T-cell (primary cell): Measurements from ENCODE around the gene AMZ2. TPM values are rescaled to one million over a fixed set of nuclear protein-coding genes. Genes with fewer than 3 reads are reported as not detected.

Experiments used
- ATAC-seq, 4 experiments: fragments of 200-7000 bp in 3 of 4; fragments of 150-1000 bp in 1 of 4; cut with Tn5 transposase; replicated peaks in 1 of 4; 1 replicate in 3 of 4; 2 replicates in 1 of 4; pipeline ENCODE4 v1.10.0; 2021; ENCODE audit warnings: moderate library complexity in 3 of 4, mild to moderate bottlenecking in 2 of 4, moderate number of reproducible peaks in 1 of 4
- CTCF ChIA-PET, 2 donors: fragments of 300-600 bp; sonication (Branson Sonifier 250); formaldehyde crosslinking; loops; one replicate each; lab custom pipeline; 2022; ENCODE audit warnings: antibody characterized with exemption in 2 of 2; lab: Charles Lee
- POLR2A ChIA-PET, 2 donors: fragments of 300-600 bp; sonication (Branson Sonifier 250); formaldehyde crosslinking; loops; one replicate each; lab custom pipeline; 2022; ENCODE audit warnings: antibody characterized with exemption in 2 of 2; lab: Charles Lee
- DNase-seq, 35 experiments: peaks; one replicate each; pipeline versions ENCODE4 v3.0.0 to v3.0.0-alpha.2; 2013 to 2023
- H3K27ac ChIP-seq: one replicate; pipeline ENCODE4 v1.5.1; 2013; ENCODE audit warnings: low read length
- H3K27me3 ChIP-seq, 2 experiments: replicated peaks in 1 of 2; 1 replicate in 1 of 2; 2 replicates in 1 of 2; pipeline versions ENCODE4 v1.6.1 to v1.7.0; 2013; ENCODE audit warnings: low read length in 1 of 2, mixed read lengths in 1 of 2; ENCODE audit not compliant: control insufficient read depth in 2 of 2, insufficient read depth in 2 of 2; ENCODE audit errors: extremely low read depth in 1 of 2
- H3K36me3 ChIP-seq, 2 donors: 1 replicate in 1 of 2; 2 replicates in 1 of 2; pipeline versions ENCODE4 v1.6.1 to v1.7.0; 2013; ENCODE audit warnings: low read length in 1 of 2; ENCODE audit not compliant: control insufficient read depth in 2 of 2, insufficient read depth in 1 of 2; ENCODE audit errors: extremely low read depth in 1 of 2
- H3K4me1 ChIP-seq, 2 experiments: 1 replicate in 1 of 2; 2 replicates in 1 of 2; pipeline versions ENCODE4 v1.6.1 to v1.7.0; 2013; ENCODE audit warnings: low read length in 2 of 2, mixed read lengths in 1 of 2; ENCODE audit not compliant: insufficient read depth in 2 of 2, control insufficient read depth in 1 of 2; ENCODE audit errors: extremely low read depth in 1 of 2
- H3K4me3 ChIP-seq, 2 donors: 1 replicate in 1 of 2; 2 replicates in 1 of 2; pipeline versions ENCODE4 v1.5.1 to v1.7.0; 2013; ENCODE audit warnings: mild to moderate bottlenecking in 2 of 2, low read length in 1 of 2, moderate library complexity in 1 of 2; ENCODE audit not compliant: control insufficient read depth in 1 of 2; ENCODE audit errors: extremely low read depth in 1 of 2
- H3K9me3 ChIP-seq: 2 replicates; pipeline ENCODE4 v1.7.0; 2013
- H3K27ac Mint-ChIP-seq, 2 donors: one replicate each; pipeline ENCODE4 v1.8.0; 2020 to 2021; ENCODE audit warnings: mild to moderate bottlenecking in 2 of 2, mixed read lengths in 2 of 2
- H3K27me3 Mint-ChIP-seq, 2 donors: one replicate each; pipeline ENCODE4 v1.8.0; 2021 to 2022; ENCODE audit warnings: mixed read lengths in 2 of 2
- H3K36me3 Mint-ChIP-seq: one replicate; pipeline ENCODE4 v1.8.0; 2021; ENCODE audit warnings: mixed read lengths
- H3K4me1 Mint-ChIP-seq, 3 donors: one replicate each; pipeline ENCODE4 v1.8.0; 2020 to 2022; ENCODE audit warnings: mixed read lengths in 3 of 3, mild to moderate bottlenecking in 1 of 3
- H3K4me3 Mint-ChIP-seq, 3 donors: one replicate each; pipeline ENCODE4 v1.8.0; 2020 to 2022; ENCODE audit warnings: mild to moderate bottlenecking in 3 of 3, mixed read lengths in 3 of 3, moderate library complexity in 3 of 3
- H3K9me3 Mint-ChIP-seq, 3 donors: one replicate each; pipeline ENCODE4 v1.8.0; 2020 to 2022; ENCODE audit warnings: mixed read lengths in 3 of 3
- WGBS: methylation state at CpG from one replicate; pipeline ENCODE4 v1.1.5; 2013; ENCODE audit warnings: missing lambda C conversion rate; ENCODE audit not compliant: insufficient coverage; 5-methylcytosine and 5-hydroxymethylcytosine counted together
- total RNA-seq, 35 experiments: library from RNA in 6 of 35; stranded (reverse) in 6 of 35; fragments of 120-200 nt in 1 of 35; gene quantifications; one replicate each; pipeline versions ENCODE4 v1.2.1 to v1.2.4 and lab custom pipeline; 2013 to 2026

AMZ2 gene
- total RNA-seq, 5 donors from 2014 or later (not counting 1 experiment from before 2014, with no cell fraction given), result 50.9 to 81.8 (median 60.5) TPM

GRCh38 chr17:68304706-68305105 is 56.9 kb downstream of the AMZ2 start:
- Mint-ChIP-seq H3K27ac (no peak overlapping the region), H3K9me3 (no peaks in the 10 kb centered on the region), H3K36me3 (peaks cover 14% of the 10 kb centered on the region), H3K4me1 (peaks cover 32 to 40% (median 33%) of the 10 kb centered on the region in 3 donors), H3K27me3 (no peaks in the 10 kb centered on the region), H3K4me3 (no peak overlapping the region)
- peaks cover 0 to 2% of the 10 kb centered on the region in 2 donors for H3K36me3 ChIP-seq
- H3K4me3 ChIP-seq, result no peak overlapping the region
- peaks cover 2 to 11% of the 10 kb centered on the region in 2 experiments for H3K4me1 ChIP-seq
- POLR2A ChIA-PET, result no interaction called here
- H3K27me3 ChIP-seq, result no peaks in the 10 kb centered on the region
- WGBS, result 100% methylated on average over 3 of the region's 6 CpGs
- CTCF ChIA-PET, result no interaction called here
- ATAC-seq, result no peak
- no peak overlapping the region for H3K27ac ChIP-seq
- no peak for DNase-seq
- H3K9me3 ChIP-seq, result no peaks in the 10 kb centered on the region

DNA sequence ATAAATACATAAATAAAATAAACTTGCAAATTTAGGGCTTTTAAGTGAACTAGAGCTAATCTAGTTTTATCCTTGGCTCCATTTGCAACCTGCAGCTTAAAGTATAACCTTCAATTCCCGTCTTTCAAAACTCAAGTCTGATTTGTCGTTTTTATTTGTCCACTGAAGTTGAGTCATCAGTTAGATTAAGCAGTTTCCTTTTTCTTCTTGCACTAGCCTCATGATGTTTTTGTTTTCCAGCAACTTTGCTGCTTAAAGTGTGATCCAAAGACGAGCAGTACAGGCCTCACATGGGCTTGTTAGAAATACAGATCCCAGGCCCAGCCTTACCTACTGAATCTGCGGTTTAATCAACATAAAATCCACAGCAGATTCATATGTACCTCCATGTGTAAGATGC is 57.3 kb downstream of the AMZ2 start:
- ATAC-seq (no peak), DNase-seq (no peak)
- peak overlapping the region in 1 of 2 donors; percentile 4 for H3K27ac Mint-ChIP-seq
- no peak overlapping the region for H3K27ac ChIP-seq
- no peaks in the 10 kb centered on the region for H3K9me3 ChIP-seq
- no peak overlapping the region for H3K4me3 ChIP-seq
- WGBS, result no CpG with 5 or more reads among the region's 4 CpGs
- peaks cover 14% of the 10 kb centered on the region for H3K36me3 Mint-ChIP-seq
- no peaks in the 10 kb centered on the region for H3K9me3 Mint-ChIP-seq
- H3K27me3 ChIP-seq, result no peaks in the 10 kb centered on the region
- CTCF ChIA-PET, result no interaction called here
- peaks cover 2 to 15% of the 10 kb centered on the region in 2 experiments for H3K4me1 ChIP-seq
- POLR2A ChIA-PET, result no interaction called here
- H3K27me3 Mint-ChIP-seq, result no peaks in the 10 kb centered on the region
- peaks cover 34 to 41% (median 35%) of the 10 kb centered on the region in 3 donors for H3K4me1 Mint-ChIP-seq
- H3K36me3 ChIP-seq, result peaks cover 0 to 2% of the 10 kb centered on the region in 2 donors
- no peak overlapping the region for H3K4me3 Mint-ChIP-seq

Other genes with a start within 250 kb of the AMZ2 start
- 10 to 100 TPM; 10.1 to 58.1 (median 13.9) TPM for gene KPNA2, start 212.3 kb upstream of the AMZ2 start, total RNA-seq
- 10 to 100 TPM in 1 of 5 donors, 1 to 10 TPM in 4; 4.4 to 10.5 (median 7.0) TPM for gene SLC16A6, start 43.1 kb downstream of the AMZ2 start, total RNA-seq
- gene ARSG, start 43.5 kb downstream of the AMZ2 start, total RNA-seq, result 10 to 100 TPM; 14.5 to 22.9 (median 17.8) TPM
- 10 to 100 TPM in 2 of 5 donors, 1 to 10 TPM in 3; 5.4 to 11.8 (median 9.7) TPM for gene WIPI1, start 209.5 kb downstream of the AMZ2 start, total RNA-seq